WERI-Rb-1 (cell line): ENCODE results near the gene APLP2.

ENCODE experiments used
- DNase-seq: peaks from one replicate; pipeline ENCODE4 v3.0.0-alpha.2; 2020
- H3K27ac ChIP-seq: fragments of 250-450 bp; sonication (Bioruptor Pico); 2 replicates; pipeline ENCODE4 v1.5.1; 2020; ENCODE audit warnings: mild to moderate bottlenecking, moderate library complexity
- H3K27me3 ChIP-seq: fragments of 250-450 bp; sonication (Bioruptor Pico); 2 replicates; pipeline ENCODE4 v1.5.1; 2021; ENCODE audit warnings: mild to moderate bottlenecking, low read depth, moderate library complexity; ENCODE audit not compliant: insufficient read depth, severe bottlenecking
- H3K36me3 ChIP-seq: fragments of 250-450 bp; sonication (Bioruptor Pico); 2 replicates; pipeline ENCODE4 v1.5.1; 2020; ENCODE audit warnings: mild to moderate bottlenecking, moderate library complexity
- H3K4me3 ChIP-seq: 2 replicates; pipeline ENCODE4 v1.5.1; 2011; ENCODE audit warnings: low read depth, mild to moderate bottlenecking, control low read depth, low read length
- H3K9me3 ChIP-seq: fragments of 250-450 bp; sonication (Bioruptor Pico); 2 replicates; pipeline ENCODE4 v1.5.1; 2021; ENCODE audit warnings: mild to moderate bottlenecking, moderate library complexity; ENCODE audit not compliant: severe bottlenecking
- CTCF ChIP-seq: IDR thresholded peaks from 2 replicates; pipeline ENCODE4 v1.5.1; 2011; ENCODE audit warnings: low read depth, mild to moderate bottlenecking, control low read depth, inconsistent platforms, low read length

Gene APLP2

GRCh38 chr11:130114726-130115125 lies 45.0 kb downstream of the APLP2 start:
- Histone ChIP-seq H3K9me3 (no peaks in the 10 kb centered on the region), H3K36me3 (peaks cover 3% of the 10 kb centered on the region; the same call in 1 of the 2 replicates), H3K4me3 (no peak overlapping the region), H3K27ac (no peak overlapping the region), H3K27me3 (no peaks in the 10 kb centered on the region)
- no peak for TF ChIP-seq CTCF
- no peak for DNase-seq

GRCh38 chr11:130115218-130115617 lies 45.5 kb downstream of the APLP2 start:
- Histone ChIP-seq H3K27ac (no peak overlapping the region), H3K36me3 (peaks cover 3% of the 10 kb centered on the region; the same call in 1 of the 2 replicates), H3K27me3 (no peaks in the 10 kb centered on the region), H3K4me3 (no peak overlapping the region), H3K9me3 (no peaks in the 10 kb centered on the region)
- no peak for TF ChIP-seq CTCF
- no peak for DNase-seq

GRCh38 chr11:130118165-130118564 lies 48.5 kb downstream of the APLP2 start:
- Histone ChIP-seq H3K36me3 (peaks cover 14% of the 10 kb centered on the region), H3K27me3 (no peaks in the 10 kb centered on the region), H3K9me3 (no peaks in the 10 kb centered on the region), H3K27ac (no peak overlapping the region), H3K4me3 (no peak overlapping the region)
- DNase-seq = no peak
- no peak for TF ChIP-seq CTCF

- Histone ChIP-seq H3K9me3 (no peaks in the 10 kb centered on the region), H3K36me3 (peaks cover 18% of the 10 kb centered on the region), H3K27ac (no peak overlapping the region), H3K4me3 (no peak overlapping the region), H3K27me3 (no peaks in the 10 kb centered on the region)
- DNase-seq = no peak
- TF ChIP-seq CTCF = no peak
These were observed 49.1 kb downstream of the APLP2 start for GRCh38 chr11:130118636-130119387.

GRCh38 chr11:130120045-130120444 lies 50.4 kb downstream of the APLP2 start:
- Histone ChIP-seq H3K9me3 (no peaks in the 10 kb centered on the region), H3K36me3 (peaks cover 28% of the 10 kb centered on the region), H3K27ac (no peak overlapping the region), H3K4me3 (no peak overlapping the region), H3K27me3 (no peaks in the 10 kb centered on the region)
- TF ChIP-seq CTCF = no peak
- DNase-seq = no peak
